GM19099 (cell line): Measurements from ENCODE around the gene KCNN2.

Experiments used
- POLR2A ChIP-seq: IDR thresholded peaks from 3 replicates; pipeline ENCODE4 v1.6.1; 2011; ENCODE audit warnings: low read depth; ENCODE audit not compliant: insufficient read length; ENCODE audit errors: extremely low read depth

Gene KCNN2

DNA sequence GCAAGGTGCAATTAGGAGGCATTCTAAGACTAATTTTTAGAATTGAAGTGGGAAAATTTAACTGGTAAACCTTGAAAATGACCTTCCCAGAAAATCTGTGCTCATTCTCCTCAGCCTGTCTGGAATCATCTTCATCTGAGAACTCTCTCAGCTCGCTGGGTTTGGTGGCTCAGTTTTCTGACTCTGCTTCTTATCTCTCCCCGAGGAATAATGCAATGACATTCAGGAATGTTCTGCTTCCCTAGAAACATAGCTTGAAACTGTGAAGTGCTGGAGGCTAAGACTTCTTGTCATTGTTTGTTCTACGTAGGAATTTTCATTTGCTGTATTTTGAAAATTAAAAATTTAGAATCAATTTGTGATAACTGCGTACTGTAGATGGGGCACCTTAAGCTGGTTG is 86.6 kb downstream of the KCNN2 start:
- TF ChIP-seq POLR2A = no peak

GRCh38 chr5:114449860-114450421 is 88.1 kb downstream of the KCNN2 start:
- no peak for TF ChIP-seq POLR2A

DNA sequence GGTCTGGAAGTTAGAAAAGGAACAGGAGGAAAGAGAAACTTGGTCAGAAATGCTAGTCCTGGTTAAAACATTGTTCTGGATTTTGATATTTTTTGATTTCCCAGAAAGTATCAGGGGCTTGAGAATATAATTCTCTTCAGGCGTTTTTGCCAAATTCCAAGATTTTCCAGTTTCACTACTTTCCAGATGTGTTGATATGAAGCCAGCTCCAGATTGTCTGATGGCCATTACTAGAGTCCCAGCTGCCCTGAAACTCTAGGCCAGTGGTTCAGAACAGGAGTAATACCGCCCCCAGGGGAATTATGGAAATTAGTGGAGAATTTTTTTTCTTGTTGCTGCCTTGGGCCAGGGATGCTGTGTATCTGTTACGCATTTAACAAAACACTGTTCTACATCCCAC is 88.6 kb downstream of the KCNN2 start:
- TF ChIP-seq POLR2A = no peak

- TF ChIP-seq POLR2A = no peak
These were observed 96.9 kb downstream of the KCNN2 start for GRCh38 chr5:114458726-114459125.

DNA sequence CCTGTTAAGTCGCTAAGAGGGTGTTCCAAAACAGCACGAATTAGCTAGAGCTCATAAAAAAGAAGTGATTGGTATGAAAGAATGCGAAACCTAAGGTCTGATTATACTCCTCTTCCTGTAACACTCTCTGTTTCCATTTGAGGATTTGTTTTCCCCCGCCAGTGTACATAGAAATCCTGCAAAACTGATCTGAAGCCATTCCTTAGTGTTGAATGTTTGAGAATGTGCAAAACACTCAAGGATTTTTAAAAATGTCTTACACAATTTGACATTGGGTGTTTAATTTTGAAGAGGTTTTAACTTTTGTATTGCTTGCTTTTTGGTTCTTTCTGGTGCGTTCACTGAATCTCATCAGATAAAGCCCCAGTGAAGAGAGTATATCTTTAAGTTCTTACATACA is 105.3 kb downstream of the KCNN2 start:
- no peak for TF ChIP-seq POLR2A

DNA sequence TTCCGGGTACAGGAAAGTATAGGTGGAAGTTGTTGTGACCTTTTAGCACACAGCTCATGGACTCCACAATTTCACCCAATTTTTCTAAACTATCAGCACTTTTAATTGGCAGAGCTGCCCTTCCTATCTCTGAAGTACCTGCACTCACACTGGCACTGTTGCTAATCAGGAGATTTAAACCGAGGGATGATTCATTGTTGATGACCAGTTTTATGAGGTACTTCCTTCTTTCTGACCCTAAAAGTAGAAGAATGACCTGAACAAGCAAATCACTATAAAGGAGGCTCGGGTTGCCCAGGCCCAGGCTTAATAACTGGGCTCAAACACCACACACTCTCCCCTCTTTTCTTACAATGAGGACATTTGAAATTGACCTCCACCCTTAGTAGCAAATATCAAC is 105.9 kb downstream of the KCNN2 start:
- TF ChIP-seq POLR2A = no peak

GRCh38 chr5:114469372-114469771 is 107.5 kb downstream of the KCNN2 start:
- no peak for TF ChIP-seq POLR2A

- TF ChIP-seq POLR2A = no peak
These were observed 109.7 kb downstream of the KCNN2 start for GRCh38 chr5:114471529-114471928.

- no peak for TF ChIP-seq POLR2A
These were observed 111.7 kb downstream of the KCNN2 start for GRCh38 chr5:114473541-114473940.

DNA sequence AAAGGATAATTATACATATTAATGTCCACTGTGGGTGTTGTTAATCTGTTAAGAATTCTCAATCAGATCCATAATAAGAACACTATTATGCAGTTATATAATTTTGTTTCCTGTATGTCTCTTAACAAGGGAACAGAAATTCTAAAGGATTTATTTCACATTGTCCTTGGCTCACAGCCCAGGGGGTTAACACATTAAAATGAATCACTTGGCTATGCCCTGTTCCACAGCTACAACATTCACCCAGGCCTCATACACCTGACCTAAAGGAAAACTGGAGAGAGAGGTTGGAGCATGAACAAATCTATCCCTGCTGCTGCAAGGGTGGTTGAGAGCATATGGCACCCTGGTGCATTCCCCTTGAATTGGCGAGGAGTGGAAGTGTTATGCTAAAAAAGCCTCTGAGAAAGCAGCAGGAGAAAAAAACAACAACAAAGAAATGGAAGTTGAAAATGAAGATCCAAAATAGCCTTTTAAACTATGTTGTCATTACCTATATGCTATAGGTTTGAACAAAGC is 116.0 kb downstream of the KCNN2 start:
- TF ChIP-seq POLR2A = no peak

- no peak for TF ChIP-seq POLR2A
These were observed 138.9 kb downstream of the KCNN2 start for GRCh38 chr5:114500756-114501155.

- TF ChIP-seq POLR2A = no peak
These were observed 142.7 kb downstream of the KCNN2 start for GRCh38 chr5:114504560-114504959.

GRCh38 chr5:114524221-114524620 is 162.4 kb downstream of the KCNN2 start:
- TF ChIP-seq POLR2A = no peak

DNA sequence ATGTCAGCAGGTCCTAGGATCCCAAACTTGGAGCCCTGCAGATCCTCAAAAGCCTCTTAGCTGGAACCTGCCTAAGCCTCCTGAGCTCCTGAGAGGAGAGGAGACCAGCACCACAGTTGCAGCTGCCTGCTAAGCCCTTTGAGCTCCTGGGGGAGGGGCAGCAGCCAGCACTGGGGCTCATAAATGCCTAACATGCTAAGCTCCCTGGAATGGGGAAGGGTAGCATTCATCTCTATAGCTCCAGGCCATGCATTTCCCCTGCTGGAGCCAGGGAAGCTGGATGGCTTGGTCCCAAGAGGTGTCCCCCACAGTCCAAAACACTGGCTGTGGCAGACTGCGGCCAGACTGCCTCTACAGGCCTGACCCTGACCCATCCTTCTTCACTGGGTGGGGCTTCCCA is 182.7 kb downstream of the KCNN2 start:
- TF ChIP-seq POLR2A = no peak
